HK-2 (cell line): Measurements from ENCODE around the gene RCC1.
"Not testable (repeated sequence)": the region's sequence is repeated elsewhere in the genome, so short reads cannot be mapped to it uniquely, and the experiment has no call there.

Experiments
- DNase-seq: peaks from one replicate; pipeline ENCODE4 v3.0.0-alpha.2; 2018; ENCODE audit not compliant: unreplicated experiment

The RCC1 gene

GRCh38 chr1:28505406-28506187 is at the start of gene RCC1:
Gene RCC1, plus strand, starts transcription at chr1:28506043. Its CDS starts 23,824 bp downstream, at chr1:28529867.
- peak; percentile 96 for DNase-seq

- DNase-seq = peak; percentile 16
These were observed 49.8 kb upstream of the RCC1 start for GRCh38 chr1:28456078-28456477.

- DNase-seq = no peak
These were observed 48.2 kb upstream of the RCC1 start for GRCh38 chr1:28457678-28458077.

- DNase-seq = no peak
These were observed 47.3 kb upstream of the RCC1 start for GRCh38 chr1:28458237-28459228.

GRCh38 chr1:28466226-28466778 is 39.5 kb upstream of the RCC1 start:
- DNase-seq = no peak

GRCh38 chr1:28470146-28470545 is 35.7 kb upstream of the RCC1 start:
- DNase-seq = no peak

- not testable (repeated sequence) for DNase-seq
These were observed 26.3 kb upstream of the RCC1 start for GRCh38 chr1:28479497-28479896.

GRCh38 chr1:28480308-28480707 is 25.5 kb upstream of the RCC1 start:
- no peak for DNase-seq

GRCh38 chr1:28482138-28482537 is 23.7 kb upstream of the RCC1 start:
- no peak for DNase-seq

- no peak for DNase-seq
These were observed 23.1 kb upstream of the RCC1 start for GRCh38 chr1:28482702-28483101.

- DNase-seq = no peak
These were observed 11.1 kb upstream of the RCC1 start for GRCh38 chr1:28494737-28495136.

- no peak for DNase-seq
These were observed 6.3 kb upstream of the RCC1 start for GRCh38 chr1:28499553-28499952.

- DNase-seq = no peak
These were observed 3.9 kb upstream of the RCC1 start for GRCh38 chr1:28501925-28502324.

- no peak for DNase-seq
These were observed 2.7 kb upstream of the RCC1 start for GRCh38 chr1:28503117-28503516.

- DNase-seq = no peak
These were observed 1.0 kb downstream of the RCC1 start for GRCh38 chr1:28506907-28507246.

GRCh38 chr1:28507247-28507645 is 1.4 kb downstream of the RCC1 start:
- DNase-seq = peak; percentile 30

- DNase-seq = no peak
These were observed 2.0 kb downstream of the RCC1 start for GRCh38 chr1:28507646-28508434.

GRCh38 chr1:28508435-28508754 is 2.6 kb downstream of the RCC1 start:
- DNase-seq = peak; percentile 34

GRCh38 chr1:28509705-28510272 is 3.9 kb downstream of the RCC1 start:
- peak; percentile 47 for DNase-seq

- peak; percentile 53 for DNase-seq
These were observed 4.6 kb downstream of the RCC1 start for GRCh38 chr1:28510273-28510969.

GRCh38 chr1:28510970-28511440 is 5.2 kb downstream of the RCC1 start:
- no peak for DNase-seq
